ENCODE measurements around the gene AKAP13. TPM values are rescaled to one million over a fixed set of nuclear protein-coding genes. Genes with fewer than 3 reads are reported as not detected.

The AKAP13 gene
- total RNA-seq, 1 experiment from 2014 or later = 47.3 TPM

GRCh38 chr15:85694091-85694490 is 313.7 kb downstream of the AKAP13 start:
- no CpG with 5 or more reads among the region's 4 CpGs for WGBS (ENCODE audit: extremely low coverage, insufficient read length, low lambda C conversion rate)
- no peaks in the 10 kb centered on the region for H3K23me2 ChIP-seq (ENCODE audit: insufficient read length, low read depth, low read length, poor library complexity, severe bottlenecking)
- Mint-ChIP-seq H3K27ac (no peak overlapping the region), H3K27me3 (ENCODE audit: low read depth) (no peaks in the 10 kb centered on the region), H3K9me3 (no peaks in the 10 kb centered on the region), H3K36me3 (ENCODE audit: insufficient read depth in 1 of 3, low read depth in 3 of 3) (peaks cover 2 to 22% (median 17%) of the 10 kb centered on the region in 3 experiments; a peak in 6 of 7 replicates), H3K4me3 (no peak overlapping the region), H3K4me1 (peaks cover 13 to 14% of the 10 kb centered on the region in 2 experiments)
- no peak overlapping the region for H2BK12ac ChIP-seq (ENCODE audit: insufficient read length, low read depth, low read length)
- no peak overlapping the region for H2BK20ac ChIP-seq (ENCODE audit: low read depth, low read length, poor library complexity, severe bottlenecking)
- no peak for TF ChIP-seq CTCF (conservative IDR thresholded peaks at IDR 0.05)
- no peak overlapping the region for H2BK120ac ChIP-seq (ENCODE audit: low read depth, low read length, poor library complexity, severe bottlenecking)
- no peak overlapping the region for H3K18ac ChIP-seq (ENCODE audit: insufficient read length, low read depth, low read length)
- H4K5ac ChIP-seq (ENCODE audit: insufficient read length, low read depth, low read length) = no peak overlapping the region
- H2AFZ ChIP-seq (ENCODE audit: low read length) = no peak overlapping the region
- no peak overlapping the region for H3K27ac ChIP-seq (ENCODE audit: insufficient read length, low read depth, low read length)
- H3K4me1 ChIP-seq (ENCODE audit: insufficient read depth, low read length) = no peaks in the 10 kb centered on the region
- no peaks in the 10 kb centered on the region for H3K79me2 ChIP-seq (ENCODE audit: insufficient read depth, low read length)
- no peak overlapping the region for H3K56ac ChIP-seq (ENCODE audit: insufficient read length, low read depth, low read length)
- H3T11ph ChIP-seq (ENCODE audit: low read length) = no peak overlapping the region
- H3K4ac ChIP-seq (ENCODE audit: low read depth, low read length) = no peak overlapping the region
- no peak overlapping the region for H2AK5ac ChIP-seq (ENCODE audit: insufficient read length, low read length)
- H2BK5ac ChIP-seq (ENCODE audit: insufficient read length, low read length) = no peak overlapping the region
- no peak overlapping the region for H3K14ac ChIP-seq (ENCODE audit: insufficient read depth, low read length)
- no peak overlapping the region for H4K8ac ChIP-seq (replicated peaks; ENCODE audit: insufficient read length, low read depth, low read length)
- no peaks in the 10 kb centered on the region for H3K9me3 ChIP-seq (ENCODE audit: control insufficient read depth, low read depth, low read length)
- no peak for DNase-seq
- H3K4me2 ChIP-seq (ENCODE audit: insufficient read depth, insufficient read length, low read length) = no peak overlapping the region
- H3K9ac ChIP-seq (ENCODE audit: extremely low read depth, insufficient read length, low read length) = no peak overlapping the region
- no peak overlapping the region for H2BK15ac ChIP-seq (ENCODE audit: low read depth, low read length)
- H3K27me3 ChIP-seq (ENCODE audit: insufficient read depth, low read length) = no peaks in the 10 kb centered on the region
- no peaks in the 10 kb centered on the region for H4K20me1 ChIP-seq (ENCODE audit: control insufficient read depth, insufficient read depth, insufficient read length)
- no peak overlapping the region for H3K23ac ChIP-seq (ENCODE audit: insufficient read length, low read depth, low read length)
- no peaks in the 10 kb centered on the region for H3K79me1 ChIP-seq (ENCODE audit: insufficient read depth, low read depth, low read length, poor library complexity, severe bottlenecking)
- no peak overlapping the region for H4K91ac ChIP-seq (ENCODE audit: insufficient read length, low read depth, low read length)
